Mesenteric fat pad (tissue), 1 donor: ENCODE measurements around the gene TEAD1. TPM values are rescaled to one million over a fixed set of nuclear protein-coding genes. Genes with fewer than 3 reads are reported as not detected.

Source experiments
- DNase-seq: peaks from one replicate; pipeline ENCODE4 v3.0.0-alpha.2; 2020; ENCODE audit warnings: low spot score
- long read RNA-seq: library from polyadenylated mRNA; unstranded; transcript quantifications from one replicate; pipeline ENCODE4 v2.0.0, GENCODE V29; 2020
- total RNA-seq: library from RNA; stranded (reverse); fragmentation: NEBNext Ultra II Directional; extraction: Animal tissue kit (Norgen Biotek cat#: 25700); gene quantifications from one replicate; pipeline ENCODE4 v1.2.1, GENCODE V29; 2021
- donor health status: DM: yes; HTN: yes; CAD: no.

The TEAD1 gene
- 150 TPM for total RNA-seq
- long read RNA-seq, full-length matches to known transcripts = 6 of 65 reads
- long read RNA-seq, partial matches to known transcripts = 8 of 65 reads
- long read RNA-seq, other reads (novel, unspliced or antisense) = 51 of 65 reads

DNA sequence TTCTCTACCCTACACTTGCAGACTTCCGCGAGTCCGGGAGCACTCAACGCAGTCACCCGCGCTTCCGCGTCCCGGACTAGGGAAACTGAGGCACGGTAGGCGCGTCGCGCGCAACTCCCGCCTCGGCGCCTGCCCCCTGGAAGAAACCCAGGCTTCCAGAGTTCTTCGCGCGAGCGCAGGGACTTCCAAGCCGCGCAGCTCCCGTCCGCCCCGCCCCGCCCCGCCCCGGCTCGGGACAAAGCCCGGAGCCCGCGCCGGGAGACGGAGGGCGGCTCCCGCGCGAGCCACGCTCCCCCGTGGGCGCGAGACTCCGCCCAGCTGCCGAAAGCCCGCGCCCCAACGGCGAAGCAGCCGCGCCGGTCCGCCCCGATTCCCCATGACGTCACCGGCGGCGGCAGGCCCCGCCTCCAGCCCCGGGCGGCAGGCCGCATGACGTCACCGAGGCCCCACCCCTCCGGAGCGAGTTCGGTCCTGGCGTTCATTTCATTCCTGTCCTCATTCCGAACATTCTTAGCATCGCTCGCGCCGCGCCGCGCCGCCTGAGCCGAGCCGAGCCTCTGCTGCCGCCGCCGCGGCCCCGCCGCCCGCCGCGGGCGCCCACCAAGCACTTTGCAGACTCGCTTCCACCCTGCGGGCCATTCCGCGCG lies at the start of gene TEAD1:
TSS of gene TEAD1 (plus strand) at position 498 of the 647 bp plus-strand sequence.
- peak; percentile 99 for DNase-seq

- no peak for DNase-seq
These were observed 49.6 kb upstream of the TEAD1 start for GRCh38 chr11:12624595-12624994.

- DNase-seq = no peak
These were observed 48.7 kb upstream of the TEAD1 start for GRCh38 chr11:12625438-12626071.

DNA sequence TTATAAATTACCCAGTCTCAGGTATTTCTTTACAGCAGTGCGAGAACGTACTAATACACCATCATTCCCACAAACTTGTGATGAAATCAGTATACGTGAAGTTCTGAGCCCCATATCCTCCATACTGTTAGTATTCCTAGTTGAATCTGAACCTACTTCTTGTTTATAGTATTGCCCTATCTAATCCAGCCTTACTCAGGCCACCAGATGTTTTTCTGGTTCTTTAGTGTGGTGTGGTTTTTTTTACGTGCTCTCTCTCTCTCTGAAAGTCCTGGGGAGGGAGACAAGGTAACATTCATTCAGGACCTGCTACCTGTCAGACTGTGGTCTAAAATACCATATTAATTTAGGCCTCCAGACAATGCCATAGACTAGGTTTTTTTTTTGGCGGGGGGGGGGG lies 47.6 kb upstream of the TEAD1 start:
- no peak for DNase-seq

DNA sequence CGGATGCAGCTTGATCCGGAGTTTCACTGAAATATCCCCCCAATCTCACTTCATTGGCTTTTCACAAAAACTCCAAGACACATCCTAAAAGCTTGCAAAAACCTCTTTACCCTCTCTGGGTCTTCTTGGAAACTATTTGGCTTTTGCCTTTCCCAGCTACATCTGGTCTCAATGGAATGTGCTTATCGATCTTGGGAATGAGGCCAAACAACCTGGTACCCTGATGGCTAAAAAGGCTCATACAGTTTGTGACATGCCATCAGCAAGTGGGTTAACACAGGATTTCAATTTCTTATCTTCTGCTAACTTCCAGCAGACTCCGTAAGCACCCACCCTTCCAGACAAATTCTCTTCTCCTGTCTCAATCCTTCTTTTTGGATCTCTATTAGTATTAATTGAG lies 45.9 kb upstream of the TEAD1 start:
- DNase-seq = no peak

DNA sequence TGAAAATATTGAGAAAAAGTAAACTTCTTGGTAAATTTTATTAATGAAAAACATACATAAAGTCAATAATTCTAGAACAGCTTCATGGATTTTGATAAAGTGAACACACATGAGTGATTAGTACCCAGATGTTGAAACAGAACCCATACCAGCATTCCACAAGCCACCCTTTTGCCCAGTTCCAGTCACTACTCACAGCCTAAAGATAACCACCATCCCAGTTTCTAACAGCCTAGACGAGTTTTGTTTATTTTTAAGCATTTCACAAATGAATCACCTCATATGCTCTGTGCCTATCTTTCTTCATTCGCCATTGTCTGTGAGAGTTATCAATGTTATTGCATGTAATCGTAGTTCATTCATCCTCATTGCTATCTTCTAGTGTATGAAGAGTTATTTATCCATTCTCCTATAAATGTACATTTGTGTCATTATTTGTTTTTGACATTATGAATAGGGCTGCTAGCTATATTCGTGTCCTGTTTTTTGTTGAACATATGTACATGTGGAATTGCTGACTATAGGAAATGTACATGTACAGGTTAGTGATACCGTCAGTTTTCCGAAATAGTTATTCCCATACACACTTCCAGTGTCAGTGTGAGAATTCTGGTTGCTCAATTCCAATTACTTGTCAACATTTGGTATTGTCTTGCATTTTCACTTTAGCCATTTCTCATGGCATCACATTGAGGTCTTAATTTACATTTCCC lies 44.5 kb upstream of the TEAD1 start:
- no peak for DNase-seq

DNA sequence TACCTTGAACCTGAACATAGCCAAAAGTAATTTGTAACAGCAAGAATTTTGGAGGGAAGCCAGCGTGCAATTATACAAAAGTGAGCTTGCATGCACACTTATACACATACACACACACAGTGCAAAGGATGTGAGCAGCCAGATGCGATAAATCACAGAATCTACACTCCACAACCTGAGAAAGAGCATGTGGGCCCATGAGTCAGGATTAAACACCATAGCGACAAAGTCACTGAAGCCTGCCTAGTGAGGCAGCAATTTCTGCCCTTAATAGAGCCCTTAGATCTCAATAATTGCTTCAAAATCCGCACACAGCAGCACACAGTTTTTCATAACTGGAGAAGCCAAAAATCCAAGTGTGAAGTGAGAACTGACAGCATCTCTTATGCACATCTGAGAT lies 42.6 kb upstream of the TEAD1 start:
- no peak for DNase-seq

GRCh38 chr11:12634329-12634728 lies 39.9 kb upstream of the TEAD1 start:
- DNase-seq = no peak

DNA sequence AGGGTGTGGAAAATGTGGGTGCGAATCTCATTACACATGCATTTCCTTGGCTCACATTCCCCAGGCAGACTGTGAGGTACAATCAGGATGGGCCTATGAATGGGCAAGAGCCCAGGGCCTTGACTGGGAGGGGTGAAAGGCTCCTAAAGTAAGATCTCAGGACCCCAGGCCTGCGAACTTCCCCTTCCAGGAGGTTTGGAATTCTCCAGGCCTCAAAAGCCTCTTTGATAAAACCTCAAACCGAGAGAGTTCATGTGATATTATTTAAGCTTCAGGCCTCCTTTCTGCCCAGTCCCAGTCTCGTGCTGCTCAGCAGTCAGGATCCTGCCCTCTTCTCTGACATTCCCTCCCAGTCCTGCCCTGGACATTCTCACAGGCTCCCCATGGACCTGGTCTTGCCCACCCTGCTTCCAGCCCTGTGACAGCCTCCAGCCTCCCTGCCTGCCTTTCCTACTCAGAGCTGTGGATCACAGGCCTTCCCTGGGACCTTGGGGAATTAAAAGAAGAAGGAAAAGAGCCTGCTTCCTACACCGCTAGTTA lies 37.3 kb upstream of the TEAD1 start:
- no peak for DNase-seq

GRCh38 chr11:12639388-12639787 lies 34.8 kb upstream of the TEAD1 start:
- DNase-seq = no peak

GRCh38 chr11:12640355-12640754 lies 33.9 kb upstream of the TEAD1 start:
- DNase-seq = no peak

- DNase-seq = no peak
These were observed 33.0 kb upstream of the TEAD1 start for GRCh38 chr11:12640926-12641849.

DNA sequence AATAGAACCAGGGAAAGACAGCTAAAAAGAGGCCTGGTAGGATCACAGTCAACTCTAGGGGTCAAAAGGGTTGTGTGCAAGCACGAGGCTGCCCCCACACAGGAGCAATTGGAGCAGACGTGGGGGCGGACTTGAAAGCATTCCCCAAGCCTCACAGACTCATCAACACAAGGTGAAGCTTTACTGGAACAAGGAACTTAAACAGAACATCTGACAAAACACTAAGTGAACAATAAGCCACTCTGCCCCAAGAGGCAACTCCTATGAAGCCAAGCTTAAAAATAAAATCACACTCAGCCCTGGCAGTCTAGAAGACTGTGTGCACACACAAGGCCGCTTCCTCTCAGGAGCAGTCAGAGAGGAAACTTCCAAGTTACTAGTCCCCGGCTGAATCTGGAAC lies 32.2 kb upstream of the TEAD1 start:
- no peak for DNase-seq

GRCh38 chr11:12642806-12643428 lies 31.3 kb upstream of the TEAD1 start:
- DNase-seq = no peak

- DNase-seq = no peak
These were observed 27.7 kb upstream of the TEAD1 start for GRCh38 chr11:12646478-12646877.

GRCh38 chr11:12653729-12654128 lies 20.5 kb upstream of the TEAD1 start:
- no peak for DNase-seq

GRCh38 chr11:12655842-12656241 lies 18.4 kb upstream of the TEAD1 start:
- no peak for DNase-seq

- no peak for DNase-seq
These were observed 16.9 kb upstream of the TEAD1 start for GRCh38 chr11:12657336-12657735.

DNA sequence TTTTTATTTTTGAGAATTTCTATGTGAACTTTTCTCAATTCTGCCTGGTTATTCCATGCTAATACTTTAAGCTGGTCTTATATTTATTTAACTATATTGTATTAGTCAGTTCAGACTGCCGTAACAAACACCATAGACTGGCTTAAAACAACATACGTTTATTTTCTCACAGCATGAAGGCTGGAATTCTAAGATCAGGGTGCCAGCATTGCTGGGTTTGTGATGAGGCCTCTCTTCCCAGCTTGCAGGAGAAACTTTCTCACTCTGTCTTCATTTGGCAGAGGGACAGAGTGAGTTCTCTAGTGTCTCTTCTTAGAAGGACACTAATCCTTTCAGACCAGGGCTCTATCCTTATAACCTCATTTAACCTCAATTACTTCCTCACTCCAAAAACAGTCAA lies 16.2 kb upstream of the TEAD1 start:
- DNase-seq = no peak

DNA sequence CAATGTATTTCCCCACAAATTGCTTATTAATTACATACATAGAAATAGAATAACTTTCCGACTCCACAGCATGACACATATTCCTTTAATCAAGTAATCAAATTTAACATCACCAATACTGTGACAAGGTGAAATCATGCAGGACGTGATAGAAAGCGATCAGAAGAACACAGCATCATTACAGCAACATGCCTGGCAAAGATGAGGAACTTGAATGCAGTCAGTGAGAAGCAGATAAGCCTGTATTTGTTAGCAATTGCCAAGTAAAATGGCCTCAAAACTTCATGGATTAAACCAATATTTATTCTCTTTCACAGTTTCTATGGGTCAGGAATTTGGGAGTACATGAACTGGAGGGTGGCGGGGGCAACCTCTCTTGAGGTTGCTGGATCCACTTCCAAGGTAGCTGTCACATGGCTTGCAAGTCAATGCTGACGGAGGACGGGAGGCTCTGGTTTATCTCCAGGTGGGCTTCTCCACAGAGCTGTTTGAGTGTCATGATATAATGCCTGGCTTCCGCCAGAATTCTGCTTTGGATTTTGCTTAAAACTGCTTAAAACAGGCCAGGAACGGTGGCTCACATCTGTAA lies 12.0 kb upstream of the TEAD1 start:
- DNase-seq = no peak
